GM11168 (cell line): ENCODE measurements around the gene GNB5.
"Not testable (repeated sequence)": the region's sequence is repeated elsewhere in the genome, so short reads cannot be mapped to it uniquely, and the experiment has no call there.

Experiments
- in situ Hi-C: fragments of 300-500 bp; cut with MboI; formaldehyde crosslinking; loops from one replicate; pipeline ENCODE4 v1.12.0; 2022; ENCODE audit warnings: low sequenced_read_pairs; ENCODE audit not compliant: unreplicated experiment

The GNB5 gene

DNA sequence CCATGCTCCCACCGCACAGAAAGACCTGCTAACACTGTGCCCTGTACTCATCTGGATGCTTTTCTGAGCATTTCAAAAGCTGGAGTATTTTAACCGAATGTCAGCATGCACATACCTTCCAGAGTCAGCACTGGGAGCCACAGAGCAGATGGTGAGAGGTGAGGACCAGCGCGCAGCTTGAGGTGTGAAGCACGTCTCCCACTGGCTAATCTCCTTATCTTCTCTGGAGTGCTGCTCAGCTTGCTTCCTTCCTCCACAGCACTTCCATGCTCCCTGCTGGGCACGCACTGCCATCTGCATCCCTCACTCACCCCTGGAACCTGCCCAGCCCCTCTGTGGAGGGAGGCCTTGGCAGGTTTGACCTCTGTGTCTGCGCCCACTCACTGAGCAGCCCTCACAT, at the start of gene GNB5:
Gene GNB5 (minus strand): TSS at position 186 of the 400 bp plus-strand sequence. CDS start 6,716 bp downstream, outside the sequence.
- in situ Hi-C loops: no loop called here

DNA sequence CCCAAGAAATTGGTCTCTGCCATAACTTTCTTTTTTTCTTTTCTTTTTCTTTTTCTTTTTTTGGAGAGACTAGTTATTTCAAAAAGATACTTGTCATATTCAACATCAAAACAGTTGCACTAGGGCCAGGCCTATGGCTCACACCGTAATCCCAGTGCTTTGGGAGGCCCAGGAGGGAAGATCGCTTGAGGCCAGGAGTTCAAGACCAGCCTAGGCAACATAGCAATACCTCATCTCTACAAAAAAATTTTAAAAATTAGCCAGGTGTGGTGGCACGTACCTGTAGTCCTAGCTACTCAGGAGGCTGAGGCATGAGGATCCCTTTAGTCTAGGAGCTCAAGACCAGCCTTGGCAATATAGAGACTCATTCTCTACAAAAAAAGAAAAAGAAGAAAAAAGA, 49.0 kb upstream of the GNB5 start:
- in situ Hi-C loops: no loop called here

DNA sequence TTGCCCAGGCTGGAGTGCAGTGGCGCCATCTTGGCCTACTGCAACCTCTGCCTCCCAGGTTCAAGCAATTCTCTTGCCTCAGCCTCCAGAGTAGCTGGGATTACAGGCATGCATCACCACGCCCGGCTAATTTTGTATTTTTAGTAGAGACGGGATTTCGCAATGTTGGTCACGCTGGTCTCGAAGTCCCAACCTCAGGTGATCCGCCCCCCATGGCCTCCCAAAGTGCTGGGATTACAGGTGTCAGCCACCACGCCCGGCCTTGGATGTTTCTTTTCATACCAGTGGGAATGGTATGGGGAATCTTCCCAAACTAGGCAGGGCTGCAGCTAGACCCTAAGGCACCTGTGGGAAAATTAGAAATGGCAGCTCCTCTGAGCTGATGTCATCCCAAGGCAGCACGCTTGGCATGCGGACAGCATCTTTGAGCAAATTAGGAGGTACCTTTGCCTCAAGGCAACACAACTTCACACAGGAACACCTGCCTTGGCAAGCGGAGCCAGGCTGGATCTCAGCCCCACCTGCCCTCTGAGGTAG, 47.9 kb upstream of the GNB5 start:
- in situ Hi-C loops: not testable (repeated sequence)

DNA sequence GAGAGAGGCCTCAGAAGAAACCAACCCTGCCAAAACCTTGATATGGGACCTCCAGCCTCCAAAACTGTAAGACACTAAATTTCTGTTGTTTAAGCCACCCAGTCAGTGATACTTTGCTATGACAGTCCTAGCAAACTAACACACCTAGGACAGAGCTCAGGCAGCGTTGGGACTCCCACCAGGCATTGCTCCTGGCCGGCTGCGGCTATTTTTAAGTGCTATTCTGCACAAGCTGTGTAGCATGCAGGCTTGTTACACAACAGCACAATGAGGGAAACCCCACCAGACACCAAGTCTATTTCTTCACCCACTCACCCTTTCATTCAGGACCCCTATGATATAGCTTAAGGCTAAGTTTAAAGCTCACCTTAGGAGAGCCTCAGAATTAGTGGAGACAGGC, 47.0 kb upstream of the GNB5 start:
- in situ Hi-C loops: no loop called here

DNA sequence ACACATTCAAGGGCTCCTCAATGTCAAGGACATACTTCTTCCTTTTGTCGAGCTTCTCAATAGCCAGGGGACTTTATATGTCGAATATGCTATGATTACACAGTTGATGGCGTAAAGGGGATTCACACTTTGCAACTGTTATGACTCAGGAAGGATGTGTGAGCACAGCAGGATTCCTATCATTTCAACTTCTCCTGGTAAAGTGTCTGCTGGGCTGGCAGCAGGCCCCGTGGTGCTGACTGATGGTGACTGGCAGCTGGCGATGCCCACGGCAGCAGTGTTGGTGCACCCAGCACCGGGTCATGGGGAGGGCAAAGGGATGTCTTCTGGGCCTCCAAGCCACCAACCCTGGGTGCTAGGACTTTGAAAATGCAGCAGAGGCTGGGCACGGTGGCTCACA, 44.8 kb upstream of the GNB5 start:
- in situ Hi-C loops: no loop called here

DNA sequence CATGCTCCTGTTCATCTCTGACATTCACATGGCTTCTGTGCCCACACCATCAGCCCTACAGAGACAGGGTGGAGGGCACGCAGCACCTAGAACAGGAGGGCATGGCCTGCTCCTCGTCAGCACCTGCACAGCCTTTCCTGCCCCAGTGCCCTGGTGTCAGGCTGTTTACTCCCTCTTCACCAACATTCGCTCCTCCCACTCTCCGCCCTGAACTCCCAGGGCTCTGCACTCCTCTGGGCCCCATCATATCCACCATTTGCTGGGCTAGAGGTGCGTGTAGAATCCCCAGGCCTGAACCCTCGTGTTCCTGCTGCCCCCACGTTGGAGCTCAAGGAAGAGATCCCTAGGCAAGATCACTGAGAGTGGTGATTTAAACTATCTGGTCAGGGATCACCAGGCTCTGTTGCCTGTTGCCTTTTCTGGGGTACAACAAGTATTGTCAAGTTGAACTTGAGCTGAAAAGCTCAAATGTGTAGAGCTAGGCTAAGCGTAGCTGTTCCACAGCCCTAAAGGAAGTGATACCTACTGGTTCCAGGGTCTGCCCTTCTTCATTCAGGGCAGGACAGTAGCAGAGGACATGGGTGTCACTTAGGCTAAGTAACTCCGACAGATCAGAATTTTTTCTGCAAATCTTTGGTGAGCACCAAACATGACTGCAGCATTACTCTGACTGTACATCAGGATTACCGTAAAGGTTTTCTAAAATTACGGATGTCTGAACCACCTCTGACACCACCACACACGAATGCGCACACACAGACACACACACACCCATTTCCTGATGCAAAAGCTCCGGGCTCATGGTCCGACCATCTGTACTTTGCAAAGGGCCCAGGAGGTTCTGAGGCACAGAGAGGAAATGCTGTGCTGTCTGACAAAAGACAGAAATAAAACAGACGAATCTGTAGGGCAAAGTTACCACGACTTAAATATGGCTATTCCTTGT, 43.7 kb upstream of the GNB5 start:
- in situ Hi-C loops: no loop called here

DNA sequence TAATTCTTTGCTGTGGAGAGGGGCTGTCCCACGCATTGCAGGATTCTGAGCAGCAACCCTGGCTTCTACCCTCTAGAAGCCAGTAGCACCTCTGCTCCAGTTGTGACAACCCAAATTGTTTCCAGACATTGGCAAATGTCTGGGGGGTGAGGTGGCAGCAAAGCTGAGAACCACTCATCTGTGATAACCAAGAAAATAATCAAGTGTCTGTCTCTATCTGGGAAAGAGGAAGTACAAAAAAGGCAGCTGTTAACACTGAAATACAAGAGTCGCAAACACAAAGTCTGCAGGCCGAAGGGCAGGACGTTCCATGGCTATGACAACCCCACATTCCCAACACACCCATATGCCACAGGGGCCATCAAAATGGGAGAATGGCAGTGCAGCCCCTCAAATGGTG, 42.2 kb upstream of the GNB5 start:
- in situ Hi-C loops: no loop called here

DNA sequence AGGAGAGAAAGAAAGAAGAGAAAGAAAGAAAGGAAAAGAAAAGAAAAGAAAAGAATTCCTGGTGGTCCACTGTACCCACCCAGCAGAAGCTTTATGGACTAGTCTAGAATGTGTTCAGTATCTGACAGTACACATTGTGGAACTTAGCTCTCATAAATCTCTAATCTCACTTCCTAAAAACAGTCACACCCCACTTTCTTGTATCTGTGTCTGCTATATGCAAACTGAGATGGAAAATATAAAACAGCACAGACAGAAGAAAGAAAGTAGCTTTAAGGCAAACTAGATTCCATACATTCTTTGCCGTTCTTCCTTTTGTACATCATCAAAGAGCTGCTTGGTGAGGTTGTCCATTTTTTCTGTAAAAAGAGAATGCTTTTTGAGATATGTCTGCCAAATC, 41.1 kb upstream of the GNB5 start:
- in situ Hi-C loops: no loop called here

DNA sequence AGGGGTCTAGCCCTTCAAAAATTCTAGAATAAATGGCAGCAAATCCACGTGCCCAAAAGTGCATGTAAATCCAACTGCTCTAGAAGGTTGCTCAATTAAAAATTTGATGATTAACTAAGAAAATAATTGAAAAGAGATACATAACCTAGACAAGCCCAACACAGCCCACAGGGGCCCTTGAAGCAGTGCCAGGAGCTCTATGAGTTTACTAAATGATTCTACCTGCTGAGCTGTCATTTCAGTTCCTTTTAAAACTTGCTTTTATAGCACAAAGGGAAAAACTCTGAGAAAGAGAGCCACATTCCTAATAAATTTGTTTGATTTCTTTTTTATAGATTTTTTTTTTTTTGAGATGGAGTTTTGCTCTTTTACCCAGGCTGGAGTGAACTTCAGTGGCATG, 38.9 kb upstream of the GNB5 start:
- in situ Hi-C loops: no loop called here

DNA sequence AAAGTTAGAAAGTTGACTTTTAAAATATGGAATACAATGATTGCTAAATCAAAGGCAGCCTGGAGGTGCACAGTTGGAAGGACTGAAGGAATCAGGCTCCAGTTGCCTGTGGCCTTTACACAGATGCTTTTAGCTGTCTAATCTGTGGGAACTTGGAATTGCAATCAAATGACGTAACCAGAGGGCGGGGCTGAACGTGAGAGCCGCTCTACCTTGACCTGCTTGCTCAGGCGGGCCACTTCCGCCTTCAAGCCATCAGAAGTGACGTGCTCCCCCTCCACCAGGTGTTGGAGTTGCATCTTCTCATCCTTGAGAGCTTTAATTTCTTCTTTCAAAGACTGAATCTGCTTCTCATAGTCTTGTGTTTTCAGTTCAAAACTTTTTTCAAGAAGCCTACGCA, 37.7 kb upstream of the GNB5 start:
- in situ Hi-C loops: no loop called here

DNA sequence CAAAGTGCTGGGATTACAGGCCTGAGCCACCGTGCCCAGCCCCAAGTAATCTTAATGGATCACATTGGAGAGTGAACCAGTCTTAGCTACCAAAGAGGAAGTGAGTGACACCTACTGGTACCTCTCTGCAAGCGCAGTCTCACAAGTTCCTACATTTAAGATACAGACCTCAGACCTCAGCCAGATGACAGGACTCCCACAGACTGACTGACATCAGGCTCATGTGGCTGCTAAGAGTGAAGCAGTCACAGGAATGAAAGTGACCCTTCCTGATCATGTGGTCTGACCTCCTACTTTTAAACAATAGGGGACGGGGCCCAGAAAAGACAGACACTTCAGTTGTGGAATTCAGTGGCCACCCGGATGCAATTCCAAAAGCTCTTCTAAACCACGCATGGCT, 36.3 kb upstream of the GNB5 start:
- in situ Hi-C loops: no loop called here

DNA sequence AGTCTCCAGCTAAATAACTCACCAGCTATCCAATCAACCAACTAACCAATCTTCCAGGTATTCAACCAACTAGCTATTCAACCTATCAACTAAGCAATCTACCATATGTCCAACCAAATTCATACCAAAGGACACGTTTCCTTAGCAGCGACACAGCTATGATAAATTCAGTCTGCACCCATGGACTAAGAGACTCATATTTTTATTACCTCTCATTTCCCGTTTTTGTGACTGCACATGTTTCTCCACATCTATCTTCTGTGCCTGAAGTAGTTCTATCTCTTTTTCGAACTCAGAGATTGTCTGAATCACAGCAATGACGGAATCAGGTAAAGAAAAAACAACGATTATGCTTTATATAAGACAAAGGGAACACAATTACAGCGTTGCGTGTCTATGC, 34.0 kb upstream of the GNB5 start:
- in situ Hi-C loops: no loop called here

DNA sequence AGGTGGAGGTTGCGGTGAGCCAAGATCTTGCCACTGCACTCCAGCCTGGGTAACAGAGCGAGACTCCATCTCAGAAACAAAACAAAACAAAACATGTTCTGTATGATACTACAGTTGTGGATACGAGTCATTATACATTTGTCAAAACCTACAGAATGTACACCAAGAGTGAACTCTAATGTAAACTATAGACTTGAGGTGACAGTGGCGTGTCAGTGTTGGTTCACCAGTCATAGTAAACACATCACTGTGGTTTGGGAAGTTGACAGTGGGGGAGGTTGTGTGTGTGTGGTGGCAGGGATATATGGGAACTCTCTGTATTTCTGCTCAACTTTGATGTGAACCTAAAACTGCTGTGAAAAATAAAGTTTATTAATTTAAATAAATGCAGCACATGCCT, 33.0 kb upstream of the GNB5 start:
- in situ Hi-C loops: no loop called here

DNA sequence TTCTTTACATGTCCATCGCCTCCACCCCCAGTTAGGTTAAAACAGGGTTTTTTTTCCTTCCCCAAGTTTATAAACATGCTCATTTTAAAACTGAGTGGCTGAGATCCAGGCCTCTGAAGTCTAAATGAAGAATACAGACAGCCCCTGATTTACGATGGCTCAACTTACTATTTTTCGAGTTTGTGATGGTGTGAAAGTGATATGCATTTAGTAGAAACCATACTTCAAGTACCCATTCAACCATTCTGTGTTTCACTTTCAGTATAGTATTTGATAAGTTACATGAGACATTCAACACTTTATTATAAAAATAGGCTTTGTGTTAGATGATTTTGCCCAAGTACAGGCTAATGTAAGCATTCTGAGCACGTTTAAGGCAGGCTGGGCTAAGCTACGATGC, 30.5 kb upstream of the GNB5 start:
- in situ Hi-C loops: no loop called here

DNA sequence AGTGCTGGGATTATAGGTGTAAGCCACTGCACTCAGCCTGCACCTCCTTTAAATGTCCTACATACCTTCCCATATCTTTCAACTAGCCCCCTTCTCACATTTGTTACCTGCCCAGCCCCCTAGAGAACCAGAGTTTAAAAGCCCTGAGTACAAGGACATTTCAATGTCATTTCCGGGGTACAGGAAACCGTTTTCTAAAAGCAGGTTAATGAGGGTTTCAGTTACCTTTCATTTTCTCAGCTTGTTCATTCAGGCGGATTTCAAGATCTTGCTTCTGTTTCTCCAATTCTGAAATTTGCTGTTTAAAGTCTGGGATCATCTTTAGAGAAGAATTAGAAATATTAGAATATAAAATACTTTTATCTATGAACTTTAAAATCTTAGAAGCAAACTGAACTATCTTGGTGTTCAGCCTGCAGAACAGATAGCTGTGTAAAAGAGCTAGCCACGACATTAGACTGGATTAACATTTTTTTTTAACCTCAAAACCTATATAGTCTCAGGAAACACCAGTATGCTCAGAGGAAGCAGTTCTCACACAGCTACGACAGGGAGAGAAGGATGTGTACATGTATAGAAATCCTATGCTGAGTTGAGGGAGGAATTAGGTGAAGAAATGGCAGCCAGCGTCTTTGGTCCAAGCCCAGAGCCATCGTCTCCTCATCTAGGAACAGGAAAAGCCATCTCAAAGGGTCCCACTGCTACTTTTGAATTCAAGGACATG, 29.9 kb upstream of the GNB5 start:
- in situ Hi-C loops: no loop called here

DNA sequence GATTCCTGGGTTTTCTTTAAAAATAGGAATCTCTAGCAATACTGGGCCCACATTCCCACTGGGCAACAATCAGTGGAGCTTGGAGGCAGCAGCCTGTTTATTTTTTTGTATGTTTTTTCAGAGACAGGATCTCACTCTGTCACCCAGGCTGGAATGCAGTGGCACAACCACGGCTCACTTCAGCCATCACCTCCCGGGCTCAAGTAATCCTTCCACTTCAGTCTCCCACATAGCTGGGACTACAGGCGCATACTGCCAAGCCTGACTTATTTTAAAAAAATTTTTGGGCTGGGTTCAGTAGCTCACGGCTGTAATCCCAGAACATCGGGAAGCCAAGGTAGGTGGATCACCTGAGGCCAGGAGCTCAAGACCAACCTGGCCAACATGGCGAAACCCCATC, 29.1 kb upstream of the GNB5 start:
- in situ Hi-C loops: no loop called here

DNA sequence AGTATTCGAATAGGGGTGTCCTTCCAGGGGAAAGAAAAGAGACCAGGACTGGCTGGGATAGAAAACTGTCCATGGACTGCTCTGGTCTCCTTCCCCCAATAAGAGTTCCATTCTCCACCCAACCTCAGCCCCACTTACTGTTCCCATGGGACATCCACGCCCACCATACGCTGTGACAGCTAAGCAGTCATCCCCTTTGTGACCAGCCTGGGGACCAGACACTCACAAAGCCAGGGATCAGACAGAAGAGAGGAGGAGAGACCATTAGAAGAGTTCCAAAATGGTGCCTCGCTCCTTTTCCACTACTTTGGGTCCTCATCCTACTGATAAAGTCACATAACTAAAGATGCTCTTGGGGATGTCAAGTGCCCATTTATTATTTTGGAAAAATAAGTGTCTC, 27.6 kb upstream of the GNB5 start:
- in situ Hi-C loops: no loop called here

DNA sequence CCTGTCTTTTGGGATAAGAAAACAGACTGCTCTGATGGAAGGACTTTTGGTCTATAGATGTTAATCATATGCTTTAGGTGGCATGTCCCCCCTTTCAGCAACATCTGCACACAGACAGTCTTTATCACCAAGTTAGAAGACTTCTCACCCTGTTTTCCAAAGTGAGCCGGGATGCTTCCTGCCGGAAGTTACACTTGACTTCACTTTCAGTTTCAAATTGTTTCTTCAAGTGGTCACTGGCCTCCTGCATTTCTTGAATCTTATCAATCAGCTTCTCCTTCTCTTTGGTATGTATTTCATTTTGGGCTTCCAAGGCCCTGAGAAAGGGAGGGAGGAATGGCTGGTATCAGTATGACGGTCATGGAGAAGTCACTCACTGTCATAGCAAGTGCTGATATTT, 27.2 kb upstream of the GNB5 start:
- in situ Hi-C loops: no loop called here

DNA sequence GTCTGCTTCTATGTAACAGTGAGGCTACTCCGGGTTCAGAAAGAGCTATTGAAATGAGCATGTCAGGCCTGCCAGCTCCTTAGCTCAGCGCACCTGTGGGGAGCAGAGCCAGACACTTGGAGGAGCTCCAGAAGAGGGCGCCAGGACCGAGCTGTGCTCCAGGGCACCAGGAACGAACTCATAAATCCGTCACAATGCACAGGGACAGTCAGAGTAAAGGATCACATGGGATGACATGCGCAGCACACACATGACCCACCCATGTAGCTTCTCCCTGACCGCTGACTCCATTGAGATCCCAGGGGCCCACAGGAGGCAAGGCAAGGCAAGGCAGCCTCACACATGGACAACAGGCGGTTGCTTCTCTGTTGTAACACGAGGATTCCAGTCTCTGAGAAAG, 26.0 kb upstream of the GNB5 start:
- in situ Hi-C loops: no loop called here

DNA sequence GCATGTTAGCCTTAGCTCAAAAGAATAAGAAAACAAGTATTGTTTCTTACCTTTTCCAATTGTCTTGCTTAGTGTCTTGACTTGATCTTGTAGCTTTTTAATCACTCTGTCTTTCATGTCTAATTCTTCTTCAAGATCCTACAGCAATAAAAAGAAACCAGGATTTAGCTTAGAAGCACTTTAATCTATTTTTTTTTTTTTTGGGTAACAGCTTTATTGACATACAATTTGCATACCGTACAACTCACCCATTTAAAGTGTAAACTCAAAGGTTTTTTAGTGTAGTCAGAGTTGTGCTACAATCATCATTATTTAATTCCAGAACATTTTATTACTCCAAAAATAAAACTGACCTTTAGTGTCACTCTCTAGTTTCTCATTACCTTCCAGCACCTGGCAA, 23.4 kb upstream of the GNB5 start:
- in situ Hi-C loops: no loop called here

DNA sequence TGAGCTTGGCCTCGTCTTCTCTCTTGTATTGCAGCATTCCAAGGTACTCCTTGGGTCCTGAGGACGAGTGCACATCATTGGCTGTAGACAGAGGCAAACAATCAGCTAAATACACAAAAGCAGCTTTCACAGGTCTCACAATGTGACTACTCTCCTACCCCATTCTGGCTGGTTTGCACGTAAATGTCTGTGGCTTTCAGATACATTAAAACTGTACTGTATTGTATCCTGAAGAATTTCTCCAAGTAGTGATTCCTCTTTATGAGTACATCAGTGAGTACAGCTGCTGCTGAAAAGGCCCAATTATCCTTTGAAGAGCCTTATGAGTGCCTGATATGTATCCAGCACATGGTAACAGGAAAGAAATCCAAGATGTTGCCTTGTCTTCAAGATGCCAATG, 22.0 kb upstream of the GNB5 start:
- in situ Hi-C loops: no loop called here
